Omental fat pad (tissue), 4 donors: ENCODE data around the gene CSNK1D. TPM values are rescaled to one million over a fixed set of nuclear protein-coding genes. Genes with fewer than 3 reads are reported as not detected.

ENCODE experiments used
- ATAC-seq: fragments of 150-250 bp; one replicate; pipeline ENCODE4 v1.9.1; 2016; ENCODE audit warnings: mild to moderate bottlenecking, moderate library complexity; ENCODE audit not compliant: low FRiP score
- DNase-seq: peaks from one replicate; pipeline ENCODE4 v3.0.0-alpha.2; 2019; ENCODE audit warnings: low spot score
- total RNA-seq, 4 donors: library from RNA; depleted of rRNA; stranded (reverse); fragments of >200 nt; gene quantifications; one replicate each; pipeline ENCODE4 v1.1.0, GENCODE V29; 2016
- TF ChIP-seq, protein P1 (sequence below), 3 donors: fragments of 450-650 bp; IDR thresholded peaks; one replicate each; pipeline ENCODE4 v1.5.1; 2016 to 2017; ENCODE audit warnings: antibody characterized with exemption in 3 of 3, mild to moderate bottlenecking in 3 of 3, moderate library complexity in 2 of 3

The CSNK1D gene
- total RNA-seq, 4 donors from 2014 or later = 54.7 to 117 (median 98.4) TPM

DNA sequence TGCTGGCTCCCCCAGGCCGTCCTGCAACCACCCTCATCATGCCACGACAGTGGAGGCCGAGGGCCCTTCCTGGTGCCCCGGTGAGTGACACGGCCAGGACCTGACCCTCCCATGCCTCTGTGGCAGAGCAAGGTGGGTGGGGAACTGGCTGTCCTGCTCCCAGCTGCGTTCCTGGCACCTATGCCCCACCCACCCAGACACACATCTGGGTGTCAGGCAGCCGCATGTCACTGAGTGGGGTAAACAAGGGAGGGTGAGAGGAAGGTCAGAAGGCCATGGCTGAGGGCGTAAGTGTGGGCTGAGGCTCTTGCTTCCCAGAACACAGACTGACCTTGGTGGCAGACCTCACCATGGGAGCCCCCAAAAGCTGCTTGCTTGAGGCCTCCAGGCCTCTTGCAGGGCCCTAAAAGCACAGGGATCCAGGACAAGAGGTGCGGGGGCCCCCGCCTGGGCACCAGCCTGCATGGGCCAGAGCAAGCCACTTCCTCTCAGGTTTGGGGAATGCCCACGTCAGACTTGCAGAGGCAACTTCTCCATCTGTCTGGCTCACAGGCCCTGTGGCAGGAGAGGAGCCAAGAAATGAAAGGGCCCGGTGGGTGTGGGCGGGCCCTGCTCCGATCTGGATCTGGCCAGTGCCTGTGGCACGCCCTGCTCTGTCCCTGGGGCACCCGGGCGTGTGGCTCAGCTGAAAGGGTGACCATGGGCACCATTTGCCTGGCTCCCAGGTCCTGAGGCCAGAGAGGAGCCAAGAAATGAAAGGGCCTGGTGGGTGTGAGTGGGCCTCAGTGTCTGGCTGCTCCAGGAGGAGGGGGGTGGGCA lies 57.0 kb downstream of the CSNK1D start:
- TF ChIP-seq, protein P1, sequence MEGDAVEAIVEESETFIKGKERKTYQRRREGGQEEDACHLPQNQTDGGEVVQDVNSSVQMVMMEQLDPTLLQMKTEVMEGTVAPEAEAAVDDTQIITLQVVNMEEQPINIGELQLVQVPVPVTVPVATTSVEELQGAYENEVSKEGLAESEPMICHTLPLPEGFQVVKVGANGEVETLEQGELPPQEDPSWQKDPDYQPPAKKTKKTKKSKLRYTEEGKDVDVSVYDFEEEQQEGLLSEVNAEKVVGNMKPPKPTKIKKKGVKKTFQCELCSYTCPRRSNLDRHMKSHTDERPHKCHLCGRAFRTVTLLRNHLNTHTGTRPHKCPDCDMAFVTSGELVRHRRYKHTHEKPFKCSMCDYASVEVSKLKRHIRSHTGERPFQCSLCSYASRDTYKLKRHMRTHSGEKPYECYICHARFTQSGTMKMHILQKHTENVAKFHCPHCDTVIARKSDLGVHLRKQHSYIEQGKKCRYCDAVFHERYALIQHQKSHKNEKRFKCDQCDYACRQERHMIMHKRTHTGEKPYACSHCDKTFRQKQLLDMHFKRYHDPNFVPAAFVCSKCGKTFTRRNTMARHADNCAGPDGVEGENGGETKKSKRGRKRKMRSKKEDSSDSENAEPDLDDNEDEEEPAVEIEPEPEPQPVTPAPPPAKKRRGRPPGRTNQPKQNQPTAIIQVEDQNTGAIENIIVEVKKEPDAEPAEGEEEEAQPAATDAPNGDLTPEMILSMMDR (IDR thresholded peaks at IDR 0.05) = no peak

DNA sequence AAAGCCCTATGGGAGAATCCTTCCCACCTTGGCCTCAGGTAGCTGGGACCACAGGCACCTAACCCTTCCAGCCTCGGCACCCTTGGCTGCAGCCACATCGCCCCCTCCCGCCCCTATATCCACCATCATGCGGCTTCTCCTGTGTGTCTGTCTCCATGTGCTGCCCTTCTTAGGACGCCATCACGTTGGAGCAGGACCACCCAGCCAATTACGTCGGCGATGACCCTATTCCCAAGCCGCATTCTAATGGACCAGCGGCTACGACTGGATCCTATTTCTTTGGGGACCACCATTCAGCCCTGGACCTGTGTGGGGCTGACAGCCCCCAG lies 57.6 kb downstream of the CSNK1D start:
- ATAC-seq (no peak), DNase-seq (no peak)
- TF ChIP-seq, protein P1 (IDR thresholded peaks at IDR 0.05) = no peak

More for the DNA sequence above, 57.0 kb downstream of the CSNK1D start:
- no peak for DNase-seq
- ATAC-seq = no peak

DNA sequence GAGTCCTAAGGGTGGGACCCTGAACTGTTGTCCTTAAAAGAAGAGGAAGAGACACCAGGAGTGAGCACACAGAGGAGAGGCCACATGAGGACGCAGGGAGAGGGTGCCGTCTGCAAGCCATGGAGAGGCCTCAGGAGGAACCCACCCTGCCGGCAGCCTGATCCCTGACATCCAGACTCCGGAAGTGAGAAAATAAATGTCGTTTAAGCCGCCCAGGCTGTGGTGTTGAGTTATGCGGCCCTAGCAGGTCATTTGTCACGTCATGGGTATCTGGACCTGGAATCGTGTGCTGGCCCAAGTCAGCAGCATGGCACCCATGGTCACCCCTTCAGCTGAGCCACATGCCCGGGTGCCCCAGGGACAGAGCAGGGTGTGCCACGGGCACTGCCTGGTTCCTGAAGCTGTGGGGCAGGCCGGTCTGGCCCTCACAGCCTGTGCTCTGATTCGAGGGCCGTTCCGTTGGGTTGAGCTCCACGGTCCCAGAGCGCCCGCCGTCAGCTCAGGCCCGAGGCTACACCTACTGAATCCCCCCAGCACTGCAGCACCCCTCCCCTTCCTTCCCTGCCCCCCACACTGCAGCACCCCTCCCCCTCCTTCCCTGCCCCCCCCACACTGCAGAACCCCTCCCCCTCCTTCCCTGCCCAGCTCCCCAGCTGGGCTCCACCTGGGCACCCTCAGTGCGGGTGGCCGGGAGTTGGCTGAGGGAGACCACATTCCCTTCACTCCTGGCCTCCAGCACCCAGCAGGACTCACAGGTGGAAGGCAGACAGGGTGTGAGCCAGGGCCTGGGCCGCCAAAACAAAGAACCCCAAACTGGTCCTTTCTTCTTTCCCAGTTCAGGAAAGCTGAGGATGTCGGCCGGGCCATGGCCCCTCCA lies 58.2 kb downstream of the CSNK1D start:
- TF ChIP-seq, protein P1 (IDR thresholded peaks at IDR 0.05) = no peak
- ATAC-seq (no peak), DNase-seq (no peak)

DNA sequence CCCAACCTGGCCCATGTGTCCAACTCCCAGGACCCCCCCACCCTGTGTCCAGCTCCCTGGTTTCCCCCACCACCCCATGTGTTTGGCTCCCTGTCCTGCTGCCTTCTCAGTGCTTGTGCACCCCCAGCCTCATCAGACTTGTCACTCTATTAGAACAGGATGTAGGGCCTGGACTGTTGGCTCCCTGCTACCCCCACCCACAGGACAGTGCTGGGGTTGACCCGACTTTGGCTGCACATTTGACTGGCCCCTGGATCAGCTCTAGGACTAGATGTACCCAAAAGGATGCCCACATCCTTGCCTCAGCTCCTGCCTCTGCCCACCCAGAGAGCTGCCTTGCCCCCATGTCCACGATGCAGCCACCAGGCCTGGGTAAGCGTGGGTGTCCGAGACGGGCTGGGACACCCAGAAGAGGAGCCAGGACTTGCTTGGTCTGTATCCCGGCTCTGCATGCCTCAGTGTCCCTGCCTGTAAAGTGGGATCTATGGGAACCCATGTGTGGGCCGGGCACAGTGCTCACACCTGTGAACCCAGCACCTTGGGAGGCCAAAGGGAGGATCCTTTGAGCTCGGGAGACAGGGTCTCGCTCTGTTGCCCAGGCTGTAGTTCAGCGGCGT lies 59.4 kb downstream of the CSNK1D start:
- TF ChIP-seq, protein P1 (IDR thresholded peaks at IDR 0.05) = no peak
- no peak for DNase-seq
- no peak for ATAC-seq

DNA sequence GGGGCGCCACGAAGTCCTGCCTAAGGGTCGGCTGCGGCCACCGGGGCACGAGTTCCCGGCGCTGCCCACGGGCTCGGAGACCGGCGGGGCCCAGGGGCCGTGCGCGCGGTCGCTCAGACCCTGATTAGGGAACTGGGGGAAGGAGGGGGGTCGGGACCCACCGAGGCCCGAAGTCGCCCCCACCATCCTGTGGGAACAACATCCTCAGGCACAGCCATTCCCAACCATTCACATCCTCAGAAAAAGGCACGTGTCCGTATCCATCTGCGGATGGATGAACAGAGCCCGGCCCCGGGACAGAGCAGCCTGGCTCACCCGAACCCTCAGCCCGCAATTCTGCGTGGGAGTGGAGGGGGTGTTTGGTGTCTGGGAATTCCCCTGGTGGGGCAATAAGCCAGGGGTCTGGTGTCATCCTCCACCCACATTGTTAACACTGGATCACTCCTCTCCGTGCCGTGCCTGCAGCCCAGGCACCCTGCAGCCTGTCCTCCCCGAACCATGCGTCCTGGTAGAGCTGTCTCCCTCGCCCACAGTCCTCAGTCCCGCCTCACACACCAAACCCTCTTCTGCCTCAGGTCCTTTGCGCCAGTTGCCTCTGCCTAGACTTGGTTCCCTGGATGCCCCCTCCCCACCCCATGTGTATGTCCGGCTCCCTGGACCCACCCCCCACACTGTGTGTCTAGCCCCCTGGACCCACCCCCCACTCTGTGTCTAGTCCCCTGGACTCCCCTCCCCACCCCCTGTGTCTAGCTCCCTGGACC lies 60.1 kb downstream of the CSNK1D start:
- DNase-seq (peak; percentile 53), ATAC-seq (peak; percentile 73)
- TF ChIP-seq, protein P1 (IDR thresholded peaks at IDR 0.05) = no peak
